Measurements from ENCODE around the gene MACROD2. TPM values are rescaled to one million over a fixed set of nuclear protein-coding genes. Genes with fewer than 3 reads are reported as not detected.

Gene MACROD2
- total RNA-seq, 1 donor from 2014 or later: not detected

DNA sequence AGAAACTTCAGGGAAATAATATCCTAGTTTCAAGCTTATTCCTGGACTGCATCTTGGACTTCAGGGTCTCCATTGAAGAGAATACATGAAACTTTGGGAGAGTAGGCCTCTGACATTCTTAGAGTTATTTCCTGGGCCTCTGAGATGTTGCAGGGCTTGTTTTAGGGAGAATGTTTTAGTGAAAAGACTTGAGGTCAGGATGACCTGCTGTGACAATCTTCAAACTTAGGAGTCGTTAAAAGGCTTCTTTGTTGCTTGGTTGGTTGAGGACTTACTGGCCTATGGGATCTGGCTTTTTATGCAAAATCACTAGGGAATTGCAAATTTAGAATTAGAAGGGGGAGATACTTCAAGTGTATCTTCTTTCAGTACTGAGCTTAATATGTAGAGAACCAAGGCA lies 955.3 kb downstream of the MACROD2 start:
- Mint-ChIP-seq H3K27ac (no peak overlapping the region), H3K9me3 (no peaks in the 10 kb centered on the region), H3K4me1 (ENCODE audit: low read depth) (no peaks in the 10 kb centered on the region), H3K36me3 (ENCODE audit: low read depth) (no peaks in the 10 kb centered on the region), H3K4me3 (no peak overlapping the region), H3K27me3 (ENCODE audit: insufficient read depth) (no peaks in the 10 kb centered on the region)
- intact Hi-C loops (cut with micrococcal nuclease): loop anchor here (5.0 kb wide), 1 partner anchor 88 kb away; no protein-coding TSS in a partner anchor
- no peak for DNase-seq (ENCODE audit: low spot score)

- H3K9me3 Mint-ChIP-seq: no peaks in the 10 kb centered on the region
- intact Hi-C loops (cut with micrococcal nuclease): loop anchor here (5.0 kb wide), 1 partner anchor 89 kb away; no protein-coding TSS in a partner anchor
- no peak overlapping the region for H3K27ac Mint-ChIP-seq
- H3K36me3 Mint-ChIP-seq (ENCODE audit: low read depth): no peaks in the 10 kb centered on the region
- H3K4me1 Mint-ChIP-seq (ENCODE audit: low read depth): no peaks in the 10 kb centered on the region
- no peak for DNase-seq (ENCODE audit: low spot score)
- no peaks in the 10 kb centered on the region for H3K27me3 Mint-ChIP-seq (ENCODE audit: insufficient read depth)
- H3K4me3 Mint-ChIP-seq: no peak overlapping the region
Observed at GRCh38 chr20:14951105-14951504, 955.8 kb downstream of the MACROD2 start.

DNA sequence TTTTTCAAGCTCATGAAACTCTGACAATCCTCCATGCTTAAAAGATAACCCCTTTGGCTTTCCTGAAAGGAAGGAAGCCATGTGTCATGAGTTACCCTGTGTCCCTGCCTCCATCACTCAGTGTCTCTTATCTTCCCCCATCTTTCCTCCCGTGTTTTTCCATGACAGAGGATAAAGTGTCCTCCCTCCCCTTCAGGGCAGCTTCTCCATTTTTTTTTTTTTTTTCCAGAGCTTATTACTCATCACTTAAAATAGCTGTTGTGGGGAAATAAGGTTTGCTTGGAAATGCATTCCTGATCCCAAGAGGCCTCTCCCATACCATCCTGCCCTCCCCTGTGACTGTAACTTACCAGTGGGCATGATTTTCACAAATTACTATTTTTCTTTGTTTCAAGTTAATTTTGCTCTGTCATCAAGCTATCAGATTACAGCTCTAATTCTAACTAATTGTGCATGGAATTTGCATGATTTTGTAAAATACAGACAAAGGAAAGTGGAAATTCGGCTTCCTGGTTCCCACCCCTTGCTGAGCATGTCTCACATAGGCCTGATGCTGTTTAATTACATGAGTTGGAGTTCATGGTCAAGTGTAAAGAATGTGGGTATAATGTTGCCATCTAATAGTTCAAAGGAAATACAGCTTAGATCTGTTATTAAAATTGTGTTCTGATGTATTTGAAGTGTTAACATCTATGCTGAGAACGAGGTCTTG lies 956.5 kb downstream of the MACROD2 start:
- intact Hi-C loops (cut with micrococcal nuclease): loop anchor here (5.0 kb wide), 1 partner anchor 90 kb away; no protein-coding TSS in a partner anchor
- H3K27me3 Mint-ChIP-seq (ENCODE audit: insufficient read depth): no peaks in the 10 kb centered on the region
- no peak overlapping the region for H3K27ac Mint-ChIP-seq
- no peaks in the 10 kb centered on the region for H3K4me1 Mint-ChIP-seq (ENCODE audit: low read depth)
- H3K36me3 Mint-ChIP-seq (ENCODE audit: low read depth): no peaks in the 10 kb centered on the region
- no peak overlapping the region for H3K4me3 Mint-ChIP-seq
- H3K9me3 Mint-ChIP-seq: no peaks in the 10 kb centered on the region
- DNase-seq (ENCODE audit: low spot score): no peak

GRCh38 chr20:14953736-14954135 lies 958.4 kb downstream of the MACROD2 start:
- H3K4me3 Mint-ChIP-seq: no peak overlapping the region
- H3K4me1 Mint-ChIP-seq (ENCODE audit: low read depth): no peaks in the 10 kb centered on the region
- no peaks in the 10 kb centered on the region for H3K27me3 Mint-ChIP-seq (ENCODE audit: insufficient read depth)
- H3K27ac Mint-ChIP-seq: no peak overlapping the region
- no peak for DNase-seq (ENCODE audit: low spot score)
- no peaks in the 10 kb centered on the region for H3K36me3 Mint-ChIP-seq (ENCODE audit: low read depth)
- intact Hi-C loops (cut with micrococcal nuclease): loop anchor here (5.0 kb wide), 1 partner anchor 91 kb away; no protein-coding TSS in a partner anchor
- peaks cover 4% of the 10 kb centered on the region for H3K9me3 Mint-ChIP-seq

DNA sequence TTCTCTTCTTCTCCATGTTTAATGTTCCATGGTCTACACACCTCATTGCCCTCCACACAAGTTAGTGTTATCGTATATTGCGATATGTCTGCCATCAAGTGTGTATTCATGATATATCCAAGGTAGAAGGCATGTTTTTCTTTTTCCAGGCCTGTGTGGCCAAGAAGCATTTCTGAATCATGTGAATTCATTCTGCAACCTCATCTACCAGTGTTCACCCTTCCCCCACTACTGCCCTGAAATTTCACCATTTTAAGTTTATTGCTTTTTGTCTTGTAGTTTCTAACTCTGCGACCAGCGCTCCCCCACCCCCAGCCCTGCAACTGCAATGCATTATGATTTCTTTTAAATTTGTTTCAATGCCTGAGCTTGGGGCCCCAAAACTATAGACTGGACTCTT lies 960.1 kb downstream of the MACROD2 start:
- DNase-seq (ENCODE audit: low spot score): no peak
- H3K27me3 Mint-ChIP-seq (ENCODE audit: insufficient read depth): no peaks in the 10 kb centered on the region
- H3K4me3 Mint-ChIP-seq: no peak overlapping the region
- peaks cover 4% of the 10 kb centered on the region for H3K9me3 Mint-ChIP-seq
- no peaks in the 10 kb centered on the region for H3K36me3 Mint-ChIP-seq (ENCODE audit: low read depth)
- H3K27ac Mint-ChIP-seq: no peak overlapping the region
- no peaks in the 10 kb centered on the region for H3K4me1 Mint-ChIP-seq (ENCODE audit: low read depth)
- intact Hi-C loops (cut with micrococcal nuclease): no loop called here

DNA sequence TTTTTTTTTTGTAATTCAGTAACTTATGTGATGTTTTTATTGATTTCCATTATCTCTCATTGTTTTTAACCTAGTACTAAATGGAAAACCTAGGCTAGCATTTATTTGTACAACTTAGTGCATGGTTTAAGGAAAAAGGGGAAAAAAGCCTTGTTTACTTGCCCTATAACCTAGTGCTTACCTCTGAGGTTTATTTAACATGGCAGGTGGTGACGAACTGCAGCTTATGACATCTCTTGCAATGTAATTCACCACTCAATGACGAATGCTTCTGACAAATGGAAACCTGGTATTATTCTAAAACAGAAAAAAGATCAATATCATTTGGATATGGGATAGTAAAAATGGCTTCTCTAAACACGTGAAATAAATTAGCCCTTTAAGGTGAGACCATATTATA lies 960.7 kb downstream of the MACROD2 start:
- DNase-seq (ENCODE audit: low spot score): no peak
- Mint-ChIP-seq H3K27ac (no peak overlapping the region), H3K36me3 (ENCODE audit: low read depth) (no peaks in the 10 kb centered on the region), H3K27me3 (ENCODE audit: insufficient read depth) (no peaks in the 10 kb centered on the region), H3K4me3 (no peak overlapping the region), H3K4me1 (ENCODE audit: low read depth) (no peaks in the 10 kb centered on the region), H3K9me3 (peaks cover 4% of the 10 kb centered on the region)
- intact Hi-C loops (cut with micrococcal nuclease): no loop called here

GRCh38 chr20:14956538-14956937 lies 961.2 kb downstream of the MACROD2 start:
- DNase-seq (ENCODE audit: low spot score): no peak
- H3K4me1 Mint-ChIP-seq (ENCODE audit: low read depth): no peaks in the 10 kb centered on the region
- no peak overlapping the region for H3K27ac Mint-ChIP-seq
- no peak overlapping the region for H3K4me3 Mint-ChIP-seq
- intact Hi-C loops (cut with micrococcal nuclease): no loop called here
- no peaks in the 10 kb centered on the region for H3K27me3 Mint-ChIP-seq (ENCODE audit: insufficient read depth)
- no peaks in the 10 kb centered on the region for H3K36me3 Mint-ChIP-seq (ENCODE audit: low read depth)
- peaks cover 4% of the 10 kb centered on the region for H3K9me3 Mint-ChIP-seq

DNA sequence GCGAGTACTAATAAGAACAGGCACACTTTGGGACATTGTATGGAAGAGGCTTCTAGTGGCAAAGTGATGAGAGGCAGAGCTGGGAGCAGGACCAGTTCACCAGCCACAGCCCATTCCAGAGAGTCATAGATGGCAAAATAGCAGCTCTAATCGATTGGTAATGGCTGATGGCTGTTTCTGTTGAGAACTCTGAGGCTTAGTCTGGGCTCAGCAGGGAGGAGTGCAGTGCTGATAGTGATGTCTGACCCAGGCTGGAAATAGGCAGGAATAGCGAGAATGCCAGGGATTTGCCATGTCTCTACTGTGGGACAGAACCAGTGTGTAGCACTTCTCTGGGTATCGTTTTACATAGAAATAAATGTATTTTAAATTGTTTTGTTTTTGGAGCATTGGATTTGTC lies 962.1 kb downstream of the MACROD2 start:
- Mint-ChIP-seq H3K4me3 (no peak overlapping the region), H3K27me3 (ENCODE audit: insufficient read depth) (no peaks in the 10 kb centered on the region), H3K4me1 (ENCODE audit: low read depth) (no peaks in the 10 kb centered on the region), H3K27ac (no peak overlapping the region), H3K9me3 (peaks cover 5% of the 10 kb centered on the region), H3K36me3 (ENCODE audit: low read depth) (no peaks in the 10 kb centered on the region)
- DNase-seq (ENCODE audit: low spot score): no peak
- intact Hi-C loops (cut with micrococcal nuclease): no loop called here

DNA sequence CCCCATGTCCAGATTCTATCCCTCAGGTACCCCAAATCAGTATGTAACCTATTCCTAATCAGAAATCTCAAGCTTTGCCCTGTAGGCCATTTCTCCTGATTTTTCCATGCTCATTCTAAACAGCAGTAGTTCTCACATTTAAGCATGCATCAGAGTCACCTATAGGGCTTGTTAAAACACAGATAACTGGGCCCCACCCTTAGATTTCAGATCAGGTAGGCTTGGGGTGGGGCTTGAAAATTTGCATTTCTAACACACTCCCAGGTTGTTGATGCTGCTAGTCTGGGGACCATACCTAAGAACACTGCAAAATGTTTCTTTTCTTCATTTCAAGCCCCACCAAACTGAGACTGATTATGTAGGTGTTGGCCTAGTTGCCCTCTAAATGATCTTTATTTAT lies 963.3 kb downstream of the MACROD2 start:
- no peak overlapping the region for H3K27ac Mint-ChIP-seq
- intact Hi-C loops (cut with micrococcal nuclease): no loop called here
- H3K4me1 Mint-ChIP-seq (ENCODE audit: low read depth): no peaks in the 10 kb centered on the region
- H3K4me3 Mint-ChIP-seq: no peak overlapping the region
- DNase-seq (ENCODE audit: low spot score): no peak
- H3K36me3 Mint-ChIP-seq (ENCODE audit: low read depth): no peaks in the 10 kb centered on the region
- no peaks in the 10 kb centered on the region for H3K27me3 Mint-ChIP-seq (ENCODE audit: insufficient read depth)
- H3K9me3 Mint-ChIP-seq: peaks cover 9% of the 10 kb centered on the region

DNA sequence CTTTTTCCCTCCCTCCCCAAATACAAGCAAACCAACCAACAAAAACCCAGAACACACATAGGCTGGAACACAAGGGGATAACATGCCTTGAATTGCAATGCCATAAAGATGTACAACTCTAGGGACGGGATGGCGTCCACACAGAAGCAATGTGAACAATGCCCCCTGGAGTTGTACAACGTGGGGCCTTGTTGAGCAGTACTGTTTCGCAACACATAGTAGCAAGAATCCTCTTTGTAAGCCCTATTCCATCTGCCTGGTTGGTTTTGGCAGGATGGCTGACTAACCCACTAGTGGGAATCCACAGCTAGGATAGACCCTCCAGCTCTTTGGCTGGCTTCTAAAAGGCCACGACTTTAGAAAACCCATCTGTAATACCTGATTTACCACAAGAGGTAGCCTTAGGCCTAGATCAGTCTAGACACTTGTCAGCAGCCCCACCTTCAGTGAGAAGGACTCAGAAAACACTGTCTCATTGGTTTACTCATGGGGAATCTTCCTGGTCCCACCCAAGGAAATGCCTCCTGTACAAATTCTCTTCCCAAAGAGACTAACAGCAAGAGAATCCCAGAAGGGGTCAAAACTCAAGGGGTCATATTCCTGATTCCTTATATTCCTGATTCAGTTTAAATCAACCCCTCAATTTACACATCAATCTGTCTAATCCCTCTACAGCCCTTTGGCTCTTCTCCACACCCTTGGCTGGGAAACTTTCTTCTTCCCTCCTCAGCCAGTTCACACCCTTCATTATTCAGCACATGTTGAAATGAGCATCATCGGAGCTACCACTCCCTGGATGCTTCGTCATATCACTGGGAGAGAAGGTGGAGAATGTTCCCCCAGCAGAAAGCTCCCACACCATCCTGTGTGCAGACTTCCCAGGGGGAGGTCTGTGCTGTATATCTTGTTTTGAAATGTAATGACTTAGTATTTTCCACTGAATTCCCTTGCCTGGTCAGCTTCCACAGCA lies 964.5 kb downstream of the MACROD2 start:
- intact Hi-C loops (cut with micrococcal nuclease): no loop called here
- no peaks in the 10 kb centered on the region for H3K4me1 Mint-ChIP-seq (ENCODE audit: low read depth)
- H3K27ac Mint-ChIP-seq: no peak overlapping the region
- no peak for DNase-seq (ENCODE audit: low spot score)
- peaks cover 9% of the 10 kb centered on the region for H3K9me3 Mint-ChIP-seq
- no peak overlapping the region for H3K4me3 Mint-ChIP-seq
- H3K27me3 Mint-ChIP-seq (ENCODE audit: insufficient read depth): no peaks in the 10 kb centered on the region
- H3K36me3 Mint-ChIP-seq (ENCODE audit: low read depth): no peaks in the 10 kb centered on the region

DNA sequence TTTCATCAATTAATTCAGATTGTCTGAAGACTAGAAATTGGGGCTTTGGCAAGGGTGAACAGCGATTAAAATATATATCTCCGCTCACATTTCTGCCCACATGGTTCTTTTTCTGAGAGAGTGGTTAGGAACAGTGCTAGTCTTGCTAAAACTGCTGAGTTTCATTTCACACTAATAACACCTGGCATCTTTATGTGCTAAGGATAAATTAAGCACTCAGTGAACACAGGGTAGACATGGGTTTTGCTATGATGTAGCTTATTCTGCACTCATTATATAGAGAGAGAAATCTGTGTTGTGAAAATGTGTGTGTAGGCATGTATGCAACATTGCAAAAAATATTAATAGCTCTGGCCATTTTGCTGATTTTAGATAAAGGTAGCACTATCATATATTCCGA lies 965.5 kb downstream of the MACROD2 start:
- intact Hi-C loops (cut with micrococcal nuclease): no loop called here
- Mint-ChIP-seq H3K4me3 (no peak overlapping the region), H3K27me3 (ENCODE audit: insufficient read depth) (no peaks in the 10 kb centered on the region), H3K9me3 (peaks cover 9% of the 10 kb centered on the region), H3K27ac (no peak overlapping the region), H3K36me3 (ENCODE audit: low read depth) (no peaks in the 10 kb centered on the region), H3K4me1 (ENCODE audit: low read depth) (no peaks in the 10 kb centered on the region)
- DNase-seq (ENCODE audit: low spot score): no peak

- intact Hi-C loops (cut with micrococcal nuclease): no loop called here
- no peak overlapping the region for H3K27ac Mint-ChIP-seq
- no peaks in the 10 kb centered on the region for H3K27me3 Mint-ChIP-seq (ENCODE audit: insufficient read depth)
- H3K9me3 Mint-ChIP-seq: peaks cover 5% of the 10 kb centered on the region
- H3K36me3 Mint-ChIP-seq (ENCODE audit: low read depth): no peaks in the 10 kb centered on the region
- DNase-seq (ENCODE audit: low spot score): no peak
- H3K4me3 Mint-ChIP-seq: no peak overlapping the region
- no peaks in the 10 kb centered on the region for H3K4me1 Mint-ChIP-seq (ENCODE audit: low read depth)
Observed at GRCh38 chr20:14963262-14963663, 967.9 kb downstream of the MACROD2 start.

GRCh38 chr20:14966203-14966602 lies 970.9 kb downstream of the MACROD2 start:
- Mint-ChIP-seq H3K4me1 (ENCODE audit: low read depth) (no peaks in the 10 kb centered on the region), H3K9me3 (peaks cover 5% of the 10 kb centered on the region), H3K27ac (no peak overlapping the region), H3K27me3 (ENCODE audit: insufficient read depth) (no peaks in the 10 kb centered on the region), H3K36me3 (ENCODE audit: low read depth) (no peaks in the 10 kb centered on the region), H3K4me3 (no peak overlapping the region)
- intact Hi-C loops (cut with micrococcal nuclease): no loop called here
- DNase-seq (ENCODE audit: low spot score): no peak
